Measurements from ENCODE around the gene PCDHB6. TPM values are rescaled to one million over a fixed set of nuclear protein-coding genes. Genes with fewer than 3 reads are reported as not detected.
A peak's percentile ranks its signal among the peaks of the same experiment; 100 is the strongest.

Gene PCDHB6
- total and polyA plus RNA-seq, 2 of the 13 experiments (the other 11 are each of a cell fraction or from before 2014, with no cell fraction given) = 0.01 to 0.04 TPM

DNA sequence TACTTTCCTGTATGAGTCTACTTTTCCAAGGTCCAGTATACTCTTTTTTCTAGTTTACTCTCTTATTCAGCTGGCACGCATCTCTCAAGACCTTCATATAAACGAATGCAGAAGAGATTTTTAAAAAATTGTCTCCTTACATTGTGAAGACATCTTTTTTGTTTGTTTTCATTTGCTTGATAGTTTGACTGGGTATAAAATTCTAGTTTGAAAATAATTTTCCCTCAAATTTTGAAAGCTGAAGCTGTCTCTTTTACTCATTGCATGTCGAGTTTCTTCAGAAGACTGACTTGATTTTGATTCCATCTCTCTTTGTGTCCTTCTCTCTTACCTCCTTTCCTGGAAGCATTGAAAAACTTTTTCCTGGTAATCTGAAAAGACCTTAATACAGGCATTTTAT lies 46.5 kb downstream of the PCDHB6 start:
- H3K9ac ChIP-seq (ENCODE audit: insufficient read depth, low read depth, low read length) = no peak overlapping the region
- no peaks in the 10 kb centered on the region for H3K36me3 ChIP-seq (replicated peaks in 1 of 2; ENCODE audit: control insufficient read depth in 1 of 2, insufficient read depth in 2 of 2, low read length in 2 of 2)
- H4K20me1 ChIP-seq (ENCODE audit: insufficient read depth, low read length) = no peaks in the 10 kb centered on the region
- FAIRE-seq (no peak), ATAC-seq (no peak), DNase-seq (ENCODE audit: low spot score) (no peak)
- H3K79me2 ChIP-seq (ENCODE audit: insufficient read depth, low read length) = no peaks in the 10 kb centered on the region
- no peak overlapping the region for H2AFZ ChIP-seq (ENCODE audit: low read length)
- H3K4me1 ChIP-seq (ENCODE audit: insufficient read depth, low read length) = no peaks in the 10 kb centered on the region
- no peak overlapping the region for H3K4me3 ChIP-seq (replicated peaks in 1 of 3; ENCODE audit: insufficient read depth in 1 of 3, low read depth in 2 of 3, low read length in 3 of 3)
- no peaks in the 10 kb centered on the region for H3K27me3 ChIP-seq (ENCODE audit: control insufficient read depth in 1 of 2, insufficient read depth in 2 of 2, low read length in 2 of 2)
- intact Hi-C loops (cut with micrococcal nuclease; ENCODE audit: unreplicated experiment) = no loop called here
- POLR2A ChIA-PET = no interaction called here
- BruUV-seq (replicated peaks) = no TSS peak
- H3K27ac ChIP-seq (ENCODE audit: extremely low read length, insufficient read depth, low read length) = no peak overlapping the region
- in situ Hi-C loops (cut with HindIII; ENCODE audit: extremely low pct_ligation_motif_present, low pct_unique_long_range_greater_than_20kb) = no loop called here
- under 1% methylated on average over 3 of the region's 3 CpGs for WGBS (ENCODE audit: low lambda C conversion rate)
- CTCF ChIA-PET (ENCODE audit: low intra/inter-chr PET ratio, low total read pairs) = no interaction called here
- H3K4me2 ChIP-seq (ENCODE audit: low read depth, low read length) = no peak overlapping the region
- TF ChIP-seq, protein P1, sequence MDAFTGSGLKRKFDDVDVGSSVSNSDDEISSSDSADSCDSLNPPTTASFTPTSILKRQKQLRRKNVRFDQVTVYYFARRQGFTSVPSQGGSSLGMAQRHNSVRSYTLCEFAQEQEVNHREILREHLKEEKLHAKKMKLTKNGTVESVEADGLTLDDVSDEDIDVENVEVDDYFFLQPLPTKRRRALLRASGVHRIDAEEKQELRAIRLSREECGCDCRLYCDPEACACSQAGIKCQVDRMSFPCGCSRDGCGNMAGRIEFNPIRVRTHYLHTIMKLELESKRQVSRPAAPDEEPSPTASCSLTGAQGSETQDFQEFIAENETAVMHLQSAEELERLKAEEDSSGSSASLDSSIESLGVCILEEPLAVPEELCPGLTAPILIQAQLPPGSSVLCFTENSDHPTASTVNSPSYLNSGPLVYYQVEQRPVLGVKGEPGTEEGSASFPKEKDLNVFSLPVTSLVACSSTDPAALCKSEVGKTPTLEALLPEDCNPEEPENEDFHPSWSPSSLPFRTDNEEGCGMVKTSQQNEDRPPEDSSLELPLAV (CRISPR knock-in tag; conservative IDR thresholded peaks at IDR 0.05; ENCODE audit: low read depth) = no peak
- TF ChIP-seq, protein P2, sequence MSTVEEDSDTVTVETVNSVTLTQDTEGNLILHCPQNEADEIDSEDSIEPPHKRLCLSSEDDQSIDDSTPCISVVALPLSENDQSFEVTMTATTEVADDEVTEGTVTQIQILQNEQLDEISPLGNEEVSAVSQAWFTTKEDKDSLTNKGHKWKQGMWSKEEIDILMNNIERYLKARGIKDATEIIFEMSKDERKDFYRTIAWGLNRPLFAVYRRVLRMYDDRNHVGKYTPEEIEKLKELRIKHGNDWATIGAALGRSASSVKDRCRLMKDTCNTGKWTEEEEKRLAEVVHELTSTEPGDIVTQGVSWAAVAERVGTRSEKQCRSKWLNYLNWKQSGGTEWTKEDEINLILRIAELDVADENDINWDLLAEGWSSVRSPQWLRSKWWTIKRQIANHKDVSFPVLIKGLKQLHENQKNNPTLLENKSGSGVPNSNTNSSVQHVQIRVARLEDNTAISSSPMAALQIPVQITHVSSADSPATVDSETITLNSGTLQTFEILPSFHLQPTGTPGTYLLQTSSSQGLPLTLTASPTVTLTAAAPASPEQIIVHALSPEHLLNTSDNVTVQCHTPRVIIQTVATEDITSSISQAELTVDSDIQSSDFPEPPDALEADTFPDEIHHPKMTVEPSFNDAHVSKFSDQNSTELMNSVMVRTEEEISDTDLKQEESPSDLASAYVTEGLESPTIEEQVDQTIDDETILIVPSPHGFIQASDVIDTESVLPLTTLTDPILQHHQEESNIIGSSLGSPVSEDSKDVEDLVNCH (CRISPR knock-in tag; IDR thresholded peaks at IDR 0.05) = no peak
- TF ChIP-seq ZNF746 (CRISPR knock-in tag; IDR thresholded peaks at IDR 0.05) = no peak
- no peak for TF ChIP-seq ZNF891 (CRISPR knock-in tag; IDR thresholded peaks at IDR 0.05)
- TF ChIP-seq ZFP1 (CRISPR knock-in tag; IDR thresholded peaks at IDR 0.05) = peak; percentile 97; the same call in 1 of the 2 replicates
- TF ChIP-seq, protein P3, sequence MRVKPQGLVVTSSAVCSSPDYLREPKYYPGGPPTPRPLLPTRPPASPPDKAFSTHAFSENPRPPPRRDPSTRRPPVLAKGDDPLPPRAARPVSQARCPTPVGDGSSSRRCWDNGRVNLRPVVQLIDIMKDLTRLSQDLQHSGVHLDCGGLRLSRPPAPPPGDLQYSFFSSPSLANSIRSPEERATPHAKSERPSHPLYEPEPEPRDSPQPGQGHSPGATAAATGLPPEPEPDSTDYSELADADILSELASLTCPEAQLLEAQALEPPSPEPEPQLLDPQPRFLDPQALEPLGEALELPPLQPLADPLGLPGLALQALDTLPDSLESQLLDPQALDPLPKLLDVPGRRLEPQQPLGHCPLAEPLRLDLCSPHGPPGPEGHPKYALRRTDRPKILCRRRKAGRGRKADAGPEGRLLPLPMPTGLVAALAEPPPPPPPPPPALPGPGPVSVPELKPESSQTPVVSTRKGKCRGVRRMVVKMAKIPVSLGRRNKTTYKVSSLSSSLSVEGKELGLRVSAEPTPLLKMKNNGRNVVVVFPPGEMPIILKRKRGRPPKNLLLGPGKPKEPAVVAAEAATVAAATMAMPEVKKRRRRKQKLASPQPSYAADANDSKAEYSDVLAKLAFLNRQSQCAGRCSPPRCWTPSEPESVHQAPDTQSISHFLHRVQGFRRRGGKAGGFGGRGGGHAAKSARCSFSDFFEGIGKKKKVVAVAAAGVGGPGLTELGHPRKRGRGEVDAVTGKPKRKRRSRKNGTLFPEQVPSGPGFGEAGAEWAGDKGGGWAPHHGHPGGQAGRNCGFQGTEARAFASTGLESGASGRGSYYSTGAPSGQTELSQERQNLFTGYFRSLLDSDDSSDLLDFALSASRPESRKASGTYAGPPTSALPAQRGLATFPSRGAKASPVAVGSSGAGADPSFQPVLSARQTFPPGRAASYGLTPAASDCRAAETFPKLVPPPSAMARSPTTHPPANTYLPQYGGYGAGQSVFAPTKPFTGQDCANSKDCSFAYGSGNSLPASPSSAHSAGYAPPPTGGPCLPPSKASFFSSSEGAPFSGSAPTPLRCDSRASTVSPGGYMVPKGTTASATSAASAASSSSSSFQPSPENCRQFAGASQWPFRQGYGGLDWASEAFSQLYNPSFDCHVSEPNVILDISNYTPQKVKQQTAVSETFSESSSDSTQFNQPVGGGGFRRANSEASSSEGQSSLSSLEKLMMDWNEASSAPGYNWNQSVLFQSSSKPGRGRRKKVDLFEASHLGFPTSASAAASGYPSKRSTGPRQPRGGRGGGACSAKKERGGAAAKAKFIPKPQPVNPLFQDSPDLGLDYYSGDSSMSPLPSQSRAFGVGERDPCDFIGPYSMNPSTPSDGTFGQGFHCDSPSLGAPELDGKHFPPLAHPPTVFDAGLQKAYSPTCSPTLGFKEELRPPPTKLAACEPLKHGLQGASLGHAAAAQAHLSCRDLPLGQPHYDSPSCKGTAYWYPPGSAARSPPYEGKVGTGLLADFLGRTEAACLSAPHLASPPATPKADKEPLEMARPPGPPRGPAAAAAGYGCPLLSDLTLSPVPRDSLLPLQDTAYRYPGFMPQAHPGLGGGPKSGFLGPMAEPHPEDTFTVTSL (CRISPR knock-in tag; IDR thresholded peaks at IDR 0.05; ENCODE audit: borderline replicate concordance) = no peak
- no peak for TF ChIP-seq ZNF550 (CRISPR knock-in tag; IDR thresholded peaks at IDR 0.05; ENCODE audit: borderline replicate concordance)
- TF ChIP-seq, protein P4, sequence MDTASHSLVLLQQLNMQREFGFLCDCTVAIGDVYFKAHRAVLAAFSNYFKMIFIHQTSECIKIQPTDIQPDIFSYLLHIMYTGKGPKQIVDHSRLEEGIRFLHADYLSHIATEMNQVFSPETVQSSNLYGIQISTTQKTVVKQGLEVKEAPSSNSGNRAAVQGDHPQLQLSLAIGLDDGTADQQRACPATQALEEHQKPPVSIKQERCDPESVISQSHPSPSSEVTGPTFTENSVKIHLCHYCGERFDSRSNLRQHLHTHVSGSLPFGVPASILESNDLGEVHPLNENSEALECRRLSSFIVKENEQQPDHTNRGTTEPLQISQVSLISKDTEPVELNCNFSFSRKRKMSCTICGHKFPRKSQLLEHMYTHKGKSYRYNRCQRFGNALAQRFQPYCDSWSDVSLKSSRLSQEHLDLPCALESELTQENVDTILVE (CRISPR knock-in tag; IDR thresholded peaks at IDR 0.05) = no peak
- peaks cover 21% of the 10 kb centered on the region for H3K9me3 ChIP-seq (ENCODE audit: low read length)
